GM21825 (cell line): ENCODE data around the gene ASB13.

ENCODE experiments used
- ATAC-seq: cut with Tn5 transposase; IDR thresholded peaks from one replicate; pipeline ENCODE4 v1.9.1; 2021; ENCODE audit warnings: mild to moderate bottlenecking, moderate library complexity; ENCODE audit not compliant: unreplicated experiment

Gene ASB13

DNA sequence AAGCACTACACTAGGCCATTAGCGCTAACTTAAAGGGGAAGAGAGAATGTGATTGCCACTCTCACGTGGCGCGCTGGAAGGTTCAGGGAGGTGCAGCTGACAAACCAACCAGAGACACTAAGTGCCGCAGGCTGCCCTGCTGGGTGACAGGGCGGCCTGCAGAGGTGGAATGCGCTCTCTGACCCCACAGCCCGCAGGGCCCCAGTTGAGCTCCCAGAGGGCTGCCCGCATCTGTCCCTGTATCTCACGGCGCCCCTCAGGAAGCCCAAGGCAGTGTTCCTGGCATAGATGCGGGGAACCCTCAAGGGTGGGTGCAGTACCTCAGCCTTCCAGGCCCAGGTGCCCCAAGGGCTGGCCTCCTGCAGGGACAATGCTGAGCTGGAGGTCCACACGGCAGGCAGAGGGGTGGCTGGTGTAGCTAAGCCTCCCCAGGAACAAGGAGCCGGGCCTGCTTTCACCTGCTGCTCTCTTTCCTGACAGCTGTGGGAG lies 75.0 kb downstream of the ASB13 start:
- ATAC-seq = no peak

GRCh38 chr10:5590816-5591215 lies 75.6 kb downstream of the ASB13 start:
- no peak for ATAC-seq

DNA sequence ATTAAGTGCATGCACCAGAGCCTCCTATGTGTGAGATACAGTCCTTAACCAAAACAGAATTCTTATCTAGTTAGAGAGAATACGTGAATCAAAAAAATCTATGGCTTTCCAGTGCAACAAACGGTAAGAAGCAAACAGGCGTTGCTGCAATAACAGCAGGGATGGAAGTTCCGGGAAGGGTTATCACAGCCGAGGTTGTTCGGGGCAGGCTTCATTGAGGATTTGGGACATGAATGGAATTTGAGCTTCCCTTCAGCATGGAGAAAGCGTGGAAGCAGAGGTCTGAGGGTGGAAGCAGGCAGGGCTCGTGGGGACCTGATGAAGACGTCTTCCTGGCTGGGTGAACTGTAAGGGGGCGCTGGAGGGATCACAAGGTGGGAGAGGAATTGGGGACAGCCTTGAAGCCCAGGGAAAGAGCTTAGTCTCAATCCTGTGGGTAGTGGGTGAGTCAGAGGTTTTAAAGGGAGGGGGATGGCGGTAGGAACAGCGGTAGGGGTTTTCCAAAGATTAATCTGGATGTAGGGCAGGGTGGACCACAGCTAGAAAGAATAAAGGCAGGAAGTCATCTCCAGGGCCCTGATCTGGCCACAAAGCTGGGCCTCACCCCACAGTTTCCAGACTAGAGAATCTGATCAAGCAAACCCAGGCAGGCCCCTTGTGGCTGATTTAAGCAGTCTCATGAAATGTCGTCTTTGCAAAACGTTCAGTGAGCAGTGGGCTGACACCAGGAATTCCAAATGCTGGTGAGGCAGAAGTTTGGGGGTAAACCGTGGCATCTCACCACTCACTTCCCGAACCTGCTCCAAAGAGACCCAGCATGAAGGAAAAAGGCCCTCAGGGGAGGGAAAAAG lies 76.5 kb downstream of the ASB13 start:
- ATAC-seq = no peak

- no peak for ATAC-seq
These were observed 77.3 kb downstream of the ASB13 start for GRCh38 chr10:5589011-5589660.
